Gastrocnemius medialis (tissue), 4 donors: ENCODE data around the gene ACTL9.

Experiments used
- CTCF ChIP-seq, 5 experiments: fragments of 450-650 bp in 3 of 5; fragments of 200-600 bp in 2 of 5; sonication (generic) in 2 of 5; IDR thresholded peaks in 4 of 5; conservative IDR thresholded peaks in 1 of 5; 1 replicate in 4 of 5; 2 replicates in 1 of 5; pipeline ENCODE4 v1.5.1; 2016 to 2019; ENCODE audit warnings: antibody characterized with exemption in 5 of 5, mild to moderate bottlenecking in 3 of 5, moderate library complexity in 3 of 5
- POLR2A ChIP-seq, 2 donors: fragments of 450-650 bp; IDR thresholded peaks; one replicate each; pipeline ENCODE4 v1.6.1; 2017; ENCODE audit warnings: antibody characterized with exemption in 2 of 2, mild to moderate bottlenecking in 2 of 2, moderate library complexity in 2 of 2

- no peak for TF ChIP-seq CTCF (IDR thresholded peaks at IDR 0.05 in 4 of 5, conservative IDR thresholded peaks at IDR 0.05 in 1 of 5)
- no peak for TF ChIP-seq POLR2A (IDR thresholded peaks at IDR 0.05)
Observed at GRCh38 chr19:8705742-8706141, 7.1 kb upstream of the ACTL9 start.
